HG03066 (cell line): Measurements from ENCODE around the gene BDP1.
"Not testable (repeated sequence)": the region's sequence is repeated elsewhere in the genome, so short reads cannot be mapped to it uniquely, and the experiment has no call there.

Experiments used
- ATAC-seq: cut with Tn5 transposase; IDR thresholded peaks from one replicate; pipeline ENCODE4 v1.9.1; 2021; ENCODE audit warnings: low read depth; ENCODE audit not compliant: unreplicated experiment

The BDP1 gene

DNA sequence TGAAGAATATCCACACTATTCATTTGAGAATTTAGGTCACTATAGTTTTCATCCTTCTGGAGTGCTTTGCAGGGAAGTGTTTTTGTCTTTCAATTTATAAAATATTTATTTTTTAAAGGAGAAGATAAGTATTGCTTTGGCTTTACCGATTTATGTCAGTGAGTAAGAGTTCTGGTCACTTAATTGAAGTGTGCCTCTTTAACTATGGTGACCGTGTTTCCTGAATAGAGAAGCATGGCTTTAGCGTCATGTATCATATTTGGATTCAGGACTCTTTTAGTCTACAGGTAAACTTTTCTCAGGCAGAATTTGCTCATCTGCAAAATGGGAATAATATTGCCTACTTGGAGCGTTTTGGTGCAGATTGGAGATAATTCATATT is 902 bp downstream of the BDP1 start:
- peak; percentile 5 for ATAC-seq

DNA sequence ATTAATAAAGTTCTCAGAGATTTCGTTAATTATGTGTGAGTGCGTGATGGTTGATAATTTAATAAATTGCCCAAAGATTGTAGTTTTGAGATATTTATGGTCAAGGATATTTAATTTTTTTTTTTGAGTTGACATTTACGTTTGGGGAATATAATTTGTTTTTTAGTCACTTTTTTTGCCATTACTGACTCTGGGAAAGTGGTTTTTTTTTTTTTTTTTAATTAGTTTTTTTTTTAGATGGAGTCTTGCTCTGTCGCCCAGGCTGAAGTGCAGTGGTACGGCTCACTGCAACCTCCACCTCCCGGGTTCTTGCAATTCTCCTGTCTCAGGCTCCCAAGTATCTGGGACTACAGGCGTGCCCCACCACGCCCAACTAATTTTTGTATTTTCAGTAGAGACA is 1.7 kb downstream of the BDP1 start:
- ATAC-seq: no peak

DNA sequence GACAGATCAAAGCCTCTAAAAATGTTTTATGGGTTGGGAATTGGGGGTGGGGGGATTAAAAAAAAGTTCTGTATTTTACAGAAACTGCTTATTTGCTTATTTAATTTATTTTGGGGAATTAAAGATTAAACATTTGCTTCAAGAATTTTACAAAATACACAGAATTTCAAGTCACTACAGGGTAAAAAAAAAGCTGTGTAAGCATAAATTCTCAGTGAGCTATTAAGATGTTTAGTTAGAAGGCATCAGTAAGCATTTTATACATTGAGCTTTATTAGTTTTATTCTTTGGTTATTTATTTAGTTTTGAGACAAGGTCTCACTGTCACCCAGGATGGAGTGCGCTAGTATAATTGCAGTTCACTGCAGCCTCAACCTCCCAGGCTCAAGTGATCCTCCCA is 5.2 kb downstream of the BDP1 start:
- ATAC-seq: no peak

DNA sequence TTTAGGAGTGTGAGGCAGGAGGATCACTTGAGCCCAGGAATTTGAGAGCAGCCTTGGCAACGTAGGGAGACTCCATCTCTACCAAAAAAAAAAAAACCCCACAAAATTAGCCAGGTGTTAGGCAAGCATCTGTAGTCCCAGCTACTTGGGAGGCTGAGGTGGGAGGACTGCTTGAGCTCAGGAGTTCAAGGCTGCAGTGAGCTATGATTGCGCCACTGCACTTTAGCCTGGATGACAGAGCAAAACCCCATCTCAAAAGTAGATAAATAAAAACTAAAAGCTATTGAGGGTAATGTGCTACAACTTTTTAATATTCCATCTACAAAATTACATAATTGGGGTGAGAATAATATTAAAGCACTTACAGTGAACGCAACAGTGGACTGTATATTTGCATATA is 5.9 kb downstream of the BDP1 start:
- ATAC-seq: no peak

DNA sequence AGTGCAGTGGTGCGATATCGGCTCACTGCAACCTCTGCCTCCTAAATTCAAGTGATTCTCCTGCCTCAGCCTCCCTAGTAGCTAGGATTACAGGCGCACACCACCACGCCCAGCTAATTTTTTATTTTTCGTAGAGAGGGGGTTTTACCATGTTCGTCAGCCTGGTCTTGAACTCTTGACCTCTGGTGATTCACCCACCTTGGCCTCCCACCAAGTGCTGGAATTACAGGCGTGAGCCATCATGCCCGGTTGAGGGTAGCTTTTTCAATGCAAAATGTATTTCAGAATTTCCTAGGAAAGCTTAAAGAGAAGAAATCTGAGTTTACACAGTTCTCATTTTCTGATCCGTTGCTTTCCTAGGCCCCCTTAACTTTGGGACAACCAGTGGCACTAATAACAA is 15.7 kb downstream of the BDP1 start:
- no peak for ATAC-seq

DNA sequence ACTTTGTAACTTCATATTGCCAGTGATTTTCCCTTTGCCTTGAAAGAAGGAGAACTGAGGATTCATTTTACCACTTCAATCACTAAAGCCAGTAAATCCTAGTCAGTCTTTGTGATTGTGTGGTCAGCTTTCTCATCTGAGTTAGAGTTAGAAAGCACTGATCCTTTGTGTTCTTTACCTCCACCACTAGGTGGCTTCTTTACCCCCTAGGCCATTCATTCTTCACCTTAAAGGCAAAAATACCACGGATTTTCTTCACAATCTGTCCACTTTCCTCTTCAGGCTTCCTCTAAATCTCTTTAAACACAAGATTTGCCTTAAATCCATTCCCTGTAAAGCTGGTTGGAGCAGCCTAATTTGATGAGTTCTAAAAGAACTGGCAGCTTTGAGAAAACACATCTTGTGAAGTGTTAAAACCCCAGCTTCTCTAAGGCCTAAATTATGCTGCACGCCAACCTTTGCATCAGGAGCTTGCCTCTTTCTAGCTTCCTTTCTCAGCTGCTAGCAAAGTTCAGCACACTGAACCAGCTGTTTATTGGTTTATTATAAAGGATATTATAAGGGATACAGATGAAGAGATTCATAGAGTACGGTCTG is 20.4 kb downstream of the BDP1 start:
- no peak for ATAC-seq

DNA sequence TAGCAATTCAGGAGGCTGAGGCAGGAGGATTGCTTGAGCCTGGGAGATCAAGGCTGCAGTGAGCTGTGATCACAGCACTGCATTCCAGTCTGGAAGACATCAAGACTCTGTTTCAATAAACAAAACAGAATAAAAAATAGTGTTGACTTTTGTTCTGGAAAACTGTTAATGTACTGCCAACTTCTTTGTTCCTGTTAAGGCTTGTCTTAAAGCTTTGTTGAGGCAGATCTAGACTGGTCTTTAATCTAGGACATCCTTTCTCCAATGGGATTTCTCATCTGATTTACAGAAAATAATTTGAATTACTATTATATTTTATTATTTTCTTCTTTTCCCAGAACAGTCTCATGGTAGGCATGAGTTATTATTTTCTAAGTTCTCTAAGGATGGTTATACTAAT is 26.0 kb downstream of the BDP1 start:
- ATAC-seq: no peak

DNA sequence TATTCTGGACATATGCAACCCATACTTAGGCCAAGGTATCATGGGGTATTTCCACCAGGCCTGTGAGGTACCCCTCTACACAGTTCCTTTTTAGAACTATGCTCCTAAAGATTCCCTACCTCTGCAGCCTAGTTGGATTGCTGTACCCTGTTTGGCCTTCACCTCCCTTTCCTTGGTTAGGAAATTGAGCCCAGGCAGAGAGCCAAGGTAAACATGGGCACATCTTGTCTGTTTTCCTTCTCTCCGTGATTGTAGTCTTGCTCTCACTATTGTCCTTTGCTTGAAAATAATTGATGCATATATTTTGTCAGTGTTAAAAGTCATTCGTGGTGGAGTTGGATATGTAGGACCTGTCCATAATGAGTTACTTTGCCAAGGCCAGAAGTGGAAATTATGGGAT is 26.7 kb downstream of the BDP1 start:
- ATAC-seq: no peak

DNA sequence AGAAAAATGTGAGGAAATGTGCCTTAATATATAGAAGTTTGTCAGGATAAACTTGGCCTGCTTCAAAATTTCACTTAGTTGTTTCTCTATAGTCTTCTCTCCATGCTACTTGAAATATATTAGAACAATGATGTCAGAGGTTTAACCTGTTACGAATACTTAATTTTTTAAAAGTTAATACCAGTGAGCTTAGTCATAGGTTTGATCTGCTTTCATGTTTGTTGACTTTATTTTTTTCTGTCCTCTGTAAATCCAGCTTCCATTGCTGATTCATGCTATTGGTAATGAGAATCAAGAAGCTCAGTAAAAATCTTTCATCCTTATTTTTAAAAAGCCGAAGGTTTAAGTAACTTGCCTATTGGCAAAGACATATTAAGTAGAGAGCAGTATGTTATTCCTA is 27.9 kb downstream of the BDP1 start:
- no peak for ATAC-seq

DNA sequence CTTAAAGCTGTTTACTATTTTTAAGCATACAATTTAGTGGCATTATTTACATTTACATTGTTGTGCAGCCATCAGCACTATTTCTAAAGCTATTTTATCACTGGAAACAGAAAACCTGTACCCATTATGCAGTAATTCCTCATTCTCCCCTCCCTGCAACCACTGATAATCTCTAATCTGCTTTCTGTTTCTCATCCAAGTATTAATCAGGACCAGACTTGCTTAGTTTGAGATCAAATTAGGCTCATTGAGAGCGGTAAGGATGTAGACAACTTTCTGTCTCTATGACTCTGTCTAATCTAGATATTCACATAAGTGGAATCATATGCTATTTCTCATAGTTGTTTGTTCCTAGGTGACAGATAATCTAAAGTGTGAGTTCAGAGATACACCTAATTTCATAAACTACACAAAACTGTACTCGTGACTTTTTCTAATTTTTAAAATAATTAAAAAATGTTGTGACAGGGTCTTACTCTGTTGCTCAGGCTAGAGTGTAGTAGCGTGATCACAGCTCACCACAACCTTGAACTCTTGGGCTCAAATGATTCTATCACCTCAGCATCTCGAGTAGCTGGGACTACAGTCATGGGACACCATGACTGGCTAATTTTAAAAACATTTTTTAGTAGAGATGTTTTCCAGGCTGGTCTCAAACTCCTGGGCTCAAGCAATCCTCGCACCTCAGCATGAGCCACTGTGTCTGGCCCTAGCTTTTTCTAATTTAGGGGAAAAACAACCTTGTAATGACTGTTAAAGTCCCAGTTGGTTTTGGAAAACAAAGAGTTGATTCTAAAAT is 37.6 kb downstream of the BDP1 start:
- no peak for ATAC-seq

DNA sequence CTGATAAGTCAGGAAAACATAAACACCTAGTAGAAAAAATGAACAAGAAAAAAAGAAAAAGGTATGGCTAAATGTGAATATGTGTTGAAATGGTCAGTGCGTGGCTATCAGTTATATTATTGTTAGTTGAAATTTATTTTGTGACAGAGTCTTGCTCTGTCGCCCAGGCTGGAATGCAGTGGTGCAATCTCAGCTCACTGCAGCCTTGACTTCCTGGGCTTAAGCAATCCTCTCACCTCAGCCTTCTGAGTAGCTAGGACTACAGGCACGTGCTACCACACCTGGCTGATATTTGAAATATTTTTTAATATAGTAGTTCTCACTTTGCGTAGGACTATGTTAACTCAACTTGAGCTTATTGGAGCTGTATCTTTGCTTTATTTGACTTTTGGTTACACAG is 38.8 kb downstream of the BDP1 start:
- not testable (repeated sequence) for ATAC-seq

DNA sequence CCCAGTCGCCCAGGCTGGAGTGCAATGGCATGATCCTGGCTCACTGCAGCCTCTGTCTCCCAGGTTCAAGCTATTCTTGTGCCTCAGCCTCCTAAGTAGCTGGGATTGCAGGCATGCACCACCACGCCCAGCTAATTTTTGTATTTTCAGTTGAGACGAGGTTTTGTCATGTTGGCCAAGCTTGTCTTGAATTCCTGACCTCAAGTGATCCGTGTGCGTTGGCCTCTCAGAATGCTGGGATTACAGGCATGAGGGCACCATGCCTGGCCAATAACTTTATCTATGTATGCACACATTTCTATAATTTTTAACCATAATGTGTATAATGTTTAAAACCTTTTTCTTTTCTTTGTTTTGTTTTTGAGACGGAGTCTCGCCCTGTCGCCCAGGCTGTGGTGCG is 43.3 kb downstream of the BDP1 start:
- not testable (repeated sequence) for ATAC-seq

DNA sequence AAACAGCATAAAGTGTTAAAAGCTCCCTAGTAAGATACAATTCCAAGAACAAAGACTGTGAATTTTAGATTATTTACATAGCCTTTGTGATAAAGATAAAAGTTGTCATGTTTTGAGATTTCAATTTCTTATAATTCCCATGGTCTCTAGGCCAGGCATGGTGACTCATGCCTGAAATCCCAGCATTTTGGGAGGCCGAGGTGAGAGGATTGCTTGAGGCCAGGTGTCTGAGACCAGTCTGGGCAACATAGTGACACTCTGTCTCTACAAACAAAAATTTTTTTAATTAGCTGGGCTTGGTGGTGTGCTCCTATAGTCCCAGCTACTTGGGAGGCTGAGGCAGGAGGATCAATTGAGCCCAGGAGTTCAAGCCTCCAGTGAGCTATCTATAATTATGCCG is 48.1 kb downstream of the BDP1 start:
- ATAC-seq: no peak

DNA sequence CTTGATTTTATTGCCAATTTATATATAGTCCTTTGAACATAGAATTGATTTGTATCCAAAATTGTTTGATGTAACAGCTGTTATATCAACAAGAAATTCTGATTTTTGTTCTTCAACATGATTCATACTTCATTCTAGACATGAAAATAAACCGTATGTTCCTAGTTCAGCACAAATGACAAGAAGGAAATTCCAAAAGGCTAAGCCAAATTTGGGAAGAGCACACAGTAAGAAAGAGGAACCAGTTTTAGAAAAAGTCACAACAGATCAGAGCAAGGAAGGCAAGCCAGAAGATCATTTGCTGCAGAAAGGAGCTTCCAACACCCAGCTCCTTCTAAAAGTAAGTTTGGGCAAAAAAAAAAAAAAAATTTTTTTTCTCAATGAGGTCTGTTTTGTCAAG is 66.7 kb downstream of the BDP1 start:
- no peak for ATAC-seq

DNA sequence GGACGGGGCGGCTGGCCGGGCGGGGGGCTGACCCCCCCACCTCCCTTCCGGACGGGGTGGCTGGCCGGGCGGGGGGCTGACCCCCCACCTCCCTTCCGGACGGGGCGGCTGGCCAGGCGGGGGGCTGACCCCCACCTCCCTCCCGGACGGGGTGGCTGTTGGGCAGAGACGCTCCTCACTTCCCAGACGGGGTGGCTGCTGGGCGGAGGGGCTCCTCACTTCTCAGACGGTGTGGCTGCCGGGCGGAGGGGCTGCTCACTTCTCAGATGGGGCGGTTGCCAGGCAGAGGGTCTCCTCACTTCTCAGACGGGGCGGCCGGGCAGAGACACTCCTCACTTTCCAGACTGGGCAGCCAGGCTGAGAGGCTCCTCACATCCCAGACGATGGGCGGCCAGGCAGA is 70.2 kb downstream of the BDP1 start:
- ATAC-seq: not testable (repeated sequence)

DNA sequence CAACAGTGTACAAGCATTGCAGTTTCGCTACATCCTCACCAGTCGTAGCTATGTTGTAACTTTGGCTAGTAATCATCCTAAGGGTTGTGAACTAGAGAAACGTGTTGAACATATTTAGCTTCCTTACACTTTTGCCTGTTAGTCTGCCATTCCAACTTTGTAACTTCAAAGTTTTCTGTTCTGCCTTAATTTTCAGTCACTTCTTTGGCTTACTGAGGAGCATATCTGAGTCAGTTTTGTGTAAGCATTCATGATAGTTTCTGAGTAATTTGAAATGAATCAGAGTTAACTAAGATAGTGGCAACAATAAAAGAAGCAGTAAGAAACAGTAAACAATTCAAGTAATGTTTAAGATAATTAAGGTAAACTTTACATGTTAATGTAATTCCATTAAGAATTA is 72.8 kb downstream of the BDP1 start:
- ATAC-seq: no peak

DNA sequence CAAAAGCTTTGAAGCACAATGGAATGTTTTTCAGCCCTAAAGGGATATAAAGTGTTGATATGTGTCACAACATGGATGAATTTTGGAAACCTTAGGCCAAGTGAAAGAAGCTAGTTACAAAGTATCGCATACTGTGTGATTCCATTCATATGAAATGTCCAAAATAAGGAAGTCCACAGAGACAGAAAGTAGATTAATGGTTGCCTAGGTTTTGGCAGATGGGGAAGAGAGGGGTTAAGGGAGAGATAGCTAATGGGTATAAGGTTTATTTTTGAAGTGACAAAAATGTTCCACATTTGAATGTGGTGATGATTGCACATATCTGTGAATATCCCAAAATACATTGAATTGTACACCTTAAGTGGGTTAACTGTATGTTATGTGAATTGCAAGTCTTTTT is 74.2 kb downstream of the BDP1 start:
- ATAC-seq: no peak

DNA sequence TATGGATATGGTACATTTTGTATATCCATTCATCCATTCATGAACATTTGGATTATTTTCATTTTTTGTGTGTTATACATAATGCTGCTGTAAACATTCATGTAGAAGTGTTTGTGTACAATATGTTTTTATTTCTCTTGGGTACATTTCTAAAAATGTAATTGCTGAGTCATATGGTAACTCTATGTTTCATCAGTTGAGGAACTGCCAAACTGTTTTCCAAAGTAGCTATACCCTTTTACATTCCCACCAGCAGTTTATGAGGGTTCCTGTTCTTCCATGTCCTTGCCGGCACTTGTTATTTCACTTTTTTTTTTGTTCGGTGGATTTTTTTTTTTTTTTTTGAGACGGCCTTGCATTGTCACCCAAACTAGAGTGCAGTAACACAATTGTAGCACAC is 77.7 kb downstream of the BDP1 start:
- no peak for ATAC-seq

DNA sequence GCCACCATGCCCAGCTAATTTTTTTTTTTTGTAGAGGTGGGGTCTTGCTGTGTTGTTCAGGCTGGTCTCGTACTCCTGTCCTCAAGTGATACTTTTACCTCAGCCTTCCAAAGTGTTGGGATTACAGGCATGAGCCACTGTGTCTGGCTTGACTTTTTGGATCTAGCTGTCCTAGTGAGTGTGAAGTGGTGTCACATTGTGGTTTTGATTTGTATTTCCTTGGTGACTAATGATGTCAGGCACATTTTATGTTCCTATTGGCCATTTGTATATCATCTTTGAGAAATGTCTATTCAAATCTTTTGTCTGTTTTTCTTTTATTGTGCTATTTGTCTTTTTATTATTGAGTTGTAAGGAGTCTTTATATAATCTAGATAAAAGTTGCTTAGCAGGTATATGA is 78.2 kb downstream of the BDP1 start:
- ATAC-seq: peak; percentile 54

DNA sequence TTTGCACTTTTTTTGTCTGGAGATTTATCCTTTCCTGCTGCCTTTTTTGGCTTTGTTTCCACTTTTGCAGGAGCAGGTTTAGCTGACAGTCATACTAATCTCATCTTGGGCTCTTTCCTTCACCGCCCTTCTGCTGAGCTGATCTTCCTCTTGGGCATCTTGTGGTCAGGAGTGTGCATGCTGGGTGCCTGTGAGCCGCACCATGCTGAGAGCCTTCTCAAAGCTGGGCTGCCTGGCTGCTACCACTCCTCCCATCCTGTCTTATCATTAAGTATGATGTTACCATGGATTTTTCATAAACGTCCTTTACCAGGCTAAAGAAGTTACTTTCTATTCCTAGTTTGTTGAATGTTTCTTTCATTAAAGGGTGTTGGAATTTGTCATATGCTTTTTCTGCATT is 82.2 kb downstream of the BDP1 start:
- no peak for ATAC-seq

DNA sequence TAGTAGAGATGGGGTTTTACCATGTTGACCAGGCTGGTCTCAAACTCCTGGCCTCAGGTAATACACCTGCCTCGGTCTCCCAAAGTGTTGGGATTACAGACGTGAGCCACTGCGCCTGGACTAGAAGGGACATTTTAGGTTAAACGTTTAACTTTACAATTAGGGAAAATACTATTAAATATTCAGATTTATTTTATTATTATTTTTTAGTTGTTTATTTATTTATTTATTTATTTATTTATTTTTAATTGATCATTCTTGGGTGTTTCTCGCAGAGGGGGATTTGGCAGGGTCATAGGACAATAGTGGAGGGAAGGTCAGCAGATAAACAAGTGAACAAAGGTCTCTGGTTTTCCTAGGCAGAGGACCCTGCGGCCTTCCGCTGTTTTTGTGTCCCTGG is 95.4 kb downstream of the BDP1 start:
- not testable (repeated sequence) for ATAC-seq

DNA sequence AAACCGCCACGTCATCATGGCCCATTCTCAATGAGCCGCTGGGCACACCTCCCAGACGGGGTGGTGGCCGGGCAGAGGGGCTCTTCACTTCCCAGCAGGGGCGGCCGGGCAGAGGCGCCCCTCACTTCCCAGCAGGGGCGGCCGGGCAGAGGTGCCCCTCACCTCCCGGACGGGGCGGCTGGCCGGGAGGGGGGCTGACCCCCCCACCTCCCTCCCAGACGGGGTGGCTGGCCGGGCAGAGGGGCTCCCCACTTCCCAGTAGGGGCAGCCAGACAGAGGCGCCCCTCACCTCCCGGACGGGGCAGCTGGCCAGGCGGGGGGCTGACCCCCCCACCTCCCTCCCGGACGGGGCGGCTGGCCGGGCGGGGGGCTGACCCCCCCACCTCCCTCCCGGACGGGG is 96.1 kb downstream of the BDP1 start:
- ATAC-seq: not testable (repeated sequence)
